ENCODE measurements around the gene BAZ2A. TPM values are rescaled to one million over a fixed set of nuclear protein-coding genes. Genes with fewer than 3 reads are reported as not detected.

The BAZ2A gene
- total and polyA plus RNA-seq, 2 donors (not counting 3 experiments of a cell fraction or from before 2014, with no cell fraction given), result 56.0 to 91.4 TPM

DNA sequence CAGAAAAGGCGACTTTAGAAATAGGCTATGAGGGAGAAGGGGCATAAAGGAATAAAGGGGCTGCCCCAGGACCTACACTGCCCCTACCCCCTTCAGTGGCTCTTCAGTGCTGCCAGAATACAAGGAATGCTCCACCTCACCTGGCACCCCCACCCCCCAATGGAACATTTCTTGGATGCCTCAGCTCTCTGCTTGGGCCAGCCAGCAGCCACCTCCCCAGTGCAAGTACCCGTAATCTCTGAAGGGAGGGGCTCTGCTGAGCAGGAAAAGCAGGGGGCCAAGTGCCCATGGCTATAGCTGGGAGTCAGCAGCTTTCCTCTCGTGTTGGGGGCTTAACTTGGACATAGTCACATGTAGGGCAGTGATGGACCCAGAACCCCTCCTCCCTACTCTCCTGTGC lies 33.3 kb downstream of the BAZ2A start:
- POLR2A ChIA-PET, result interaction anchor here (1.0 kb wide), 1 partner anchor 40 kb away, joined by 10 read pairs; no protein-coding TSS in a partner anchor
- TF ChIP-seq JUN (IDR thresholded peaks at IDR 0.05; ENCODE audit: borderline replicate concordance, insufficient read depth, insufficient read length, low read depth) (no peak), GATA2 (IDR thresholded peaks at IDR 0.05; ENCODE audit: insufficient read depth, insufficient read length, low read depth, low read length) (no peak), FOS (IDR thresholded peaks at IDR 0.05; ENCODE audit: borderline replicate concordance, insufficient read depth, low read length) (no peak), POLR2A (IDR thresholded peaks at IDR 0.05; ENCODE audit: low read depth, low read length) (no peak), POLR2AphosphoS5 (IDR thresholded peaks at IDR 0.05; ENCODE audit: insufficient read depth, low read depth, low read length) (no peak), EZH2 (IDR thresholded peaks at IDR 0.05; ENCODE audit: borderline replicate concordance, low read depth, low read length, severe bottlenecking) (no peak), MYC (IDR thresholded peaks at IDR 0.05; ENCODE audit: low read depth, low read length) (no peak)
- TF ChIP-seq, protein P1, sequence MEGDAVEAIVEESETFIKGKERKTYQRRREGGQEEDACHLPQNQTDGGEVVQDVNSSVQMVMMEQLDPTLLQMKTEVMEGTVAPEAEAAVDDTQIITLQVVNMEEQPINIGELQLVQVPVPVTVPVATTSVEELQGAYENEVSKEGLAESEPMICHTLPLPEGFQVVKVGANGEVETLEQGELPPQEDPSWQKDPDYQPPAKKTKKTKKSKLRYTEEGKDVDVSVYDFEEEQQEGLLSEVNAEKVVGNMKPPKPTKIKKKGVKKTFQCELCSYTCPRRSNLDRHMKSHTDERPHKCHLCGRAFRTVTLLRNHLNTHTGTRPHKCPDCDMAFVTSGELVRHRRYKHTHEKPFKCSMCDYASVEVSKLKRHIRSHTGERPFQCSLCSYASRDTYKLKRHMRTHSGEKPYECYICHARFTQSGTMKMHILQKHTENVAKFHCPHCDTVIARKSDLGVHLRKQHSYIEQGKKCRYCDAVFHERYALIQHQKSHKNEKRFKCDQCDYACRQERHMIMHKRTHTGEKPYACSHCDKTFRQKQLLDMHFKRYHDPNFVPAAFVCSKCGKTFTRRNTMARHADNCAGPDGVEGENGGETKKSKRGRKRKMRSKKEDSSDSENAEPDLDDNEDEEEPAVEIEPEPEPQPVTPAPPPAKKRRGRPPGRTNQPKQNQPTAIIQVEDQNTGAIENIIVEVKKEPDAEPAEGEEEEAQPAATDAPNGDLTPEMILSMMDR (IDR thresholded peaks at IDR 0.05; ENCODE audit: extremely low read depth in 1 of 2, insufficient read depth in 1 of 2, low read depth in 1 of 2, low read length in 2 of 2), result no peak
- TF ChIP-seq, protein P2, sequence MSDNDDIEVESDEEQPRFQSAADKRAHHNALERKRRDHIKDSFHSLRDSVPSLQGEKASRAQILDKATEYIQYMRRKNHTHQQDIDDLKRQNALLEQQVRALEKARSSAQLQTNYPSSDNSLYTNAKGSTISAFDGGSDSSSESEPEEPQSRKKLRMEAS (IDR thresholded peaks at IDR 0.05; ENCODE audit: insufficient read depth, insufficient read length), result no peak
- no peak overlapping the region for H3K4me3 ChIP-seq (replicated peaks in 1 of 3; ENCODE audit: insufficient read depth in 1 of 3, low read depth in 1 of 3, low read length in 3 of 3)
- H3K79me2 ChIP-seq (ENCODE audit: control insufficient read depth, insufficient read depth, low read length), result no peaks in the 10 kb centered on the region
- no TSS peak for BruUV-seq (replicated peaks)
- no peaks in the 10 kb centered on the region for H3K4me1 ChIP-seq (ENCODE audit: control insufficient read depth, extremely low read depth, insufficient read depth, low read length)
- no peak overlapping the region for H3K9ac ChIP-seq (replicated peaks; ENCODE audit: extremely low read depth, insufficient read depth, low read length)
- no peak overlapping the region for H3K27ac ChIP-seq (ENCODE audit: insufficient read depth, low read depth, low read length)
- intact Hi-C loops (cut with micrococcal nuclease), result no loop called here
- FAIRE-seq (no peak), DNase-seq (ENCODE audit: low read depth, low spot score) (no peak)
- dilution Hi-C loops (cut with MboI; ENCODE audit: extremely low pct_ligation_motif_present, low sequenced_read_pairs), result no loop called here
- H3K27me3 ChIP-seq (ENCODE audit: control insufficient read depth in 2 of 2, insufficient read depth in 2 of 2, low read length in 2 of 2), result no peaks in the 10 kb centered on the region
- CTCF ChIA-PET, result interaction anchor here (0.6 to 4.7 kb wide), 4 partner anchors 15 to 94 kb away, joined by 3 to 52 read pairs (median 9); no protein-coding TSS in a partner anchor
- H3K4me2 ChIP-seq (ENCODE audit: insufficient read depth, low read length), result no peak overlapping the region
- H4K20me1 ChIP-seq (replicated peaks; ENCODE audit: control insufficient read depth, extremely low read depth, insufficient read depth, low read length), result no peaks in the 10 kb centered on the region
- no peaks in the 10 kb centered on the region for H3K9me3 ChIP-seq (replicated peaks; ENCODE audit: control insufficient read depth, insufficient read depth, low read length)
- peaks cover 19 to 47% of the 10 kb centered on the region in 2 experiments for H3K36me3 ChIP-seq (ENCODE audit: control insufficient read depth in 2 of 2, extremely low read depth in 1 of 2, insufficient read depth in 2 of 2, low read length in 2 of 2)
- no peak overlapping the region for H2AFZ ChIP-seq (ENCODE audit: low read depth, low read length)
- no peaks in the 10 kb centered on the region for H3K9me1 ChIP-seq (replicated peaks; ENCODE audit: control insufficient read depth, extremely low read depth, insufficient read depth, low read length)
